H7 (cell line): Measurements from ENCODE around the gene HERPUD2. TPM values are rescaled to one million over a fixed set of nuclear protein-coding genes. Genes with fewer than 3 reads are reported as not detected.
"Not testable (repeated sequence)": the region's sequence is repeated elsewhere in the genome, so short reads cannot be mapped to it uniquely, and the experiment has no call there.

ENCODE experiments used
- DNase-seq: peaks from one replicate; pipeline ENCODE4 v3.0.0; 2012
- H3K27me3 ChIP-seq: 2 replicates; pipeline ENCODE4 v1.6.0; 2011; ENCODE audit warnings: mild to moderate bottlenecking, low read length; ENCODE audit not compliant: control insufficient read depth, insufficient read depth
- H3K36me3 ChIP-seq: replicated peaks from 2 replicates; pipeline ENCODE4 v1.5.1; 2011; ENCODE audit warnings: low read length; ENCODE audit not compliant: control insufficient read depth, insufficient read depth
- H3K4me3 ChIP-seq: 2 replicates; pipeline ENCODE4 v1.5.1; 2011; ENCODE audit warnings: low read depth, mild to moderate bottlenecking, control low read depth, low read length, moderate library complexity; ENCODE audit not compliant: insufficient read depth
- total RNA-seq: library from RNA; depleted of rRNA; stranded (reverse); fragments of >200 nt; shearing (Covaris generic); gene quantifications from 2 replicates; pipeline ENCODE4 v1.2.3, GENCODE V29; 2014

HERPUD2 gene
- total RNA-seq, 1 experiment from 2014 or later: 16.7 TPM

DNA sequence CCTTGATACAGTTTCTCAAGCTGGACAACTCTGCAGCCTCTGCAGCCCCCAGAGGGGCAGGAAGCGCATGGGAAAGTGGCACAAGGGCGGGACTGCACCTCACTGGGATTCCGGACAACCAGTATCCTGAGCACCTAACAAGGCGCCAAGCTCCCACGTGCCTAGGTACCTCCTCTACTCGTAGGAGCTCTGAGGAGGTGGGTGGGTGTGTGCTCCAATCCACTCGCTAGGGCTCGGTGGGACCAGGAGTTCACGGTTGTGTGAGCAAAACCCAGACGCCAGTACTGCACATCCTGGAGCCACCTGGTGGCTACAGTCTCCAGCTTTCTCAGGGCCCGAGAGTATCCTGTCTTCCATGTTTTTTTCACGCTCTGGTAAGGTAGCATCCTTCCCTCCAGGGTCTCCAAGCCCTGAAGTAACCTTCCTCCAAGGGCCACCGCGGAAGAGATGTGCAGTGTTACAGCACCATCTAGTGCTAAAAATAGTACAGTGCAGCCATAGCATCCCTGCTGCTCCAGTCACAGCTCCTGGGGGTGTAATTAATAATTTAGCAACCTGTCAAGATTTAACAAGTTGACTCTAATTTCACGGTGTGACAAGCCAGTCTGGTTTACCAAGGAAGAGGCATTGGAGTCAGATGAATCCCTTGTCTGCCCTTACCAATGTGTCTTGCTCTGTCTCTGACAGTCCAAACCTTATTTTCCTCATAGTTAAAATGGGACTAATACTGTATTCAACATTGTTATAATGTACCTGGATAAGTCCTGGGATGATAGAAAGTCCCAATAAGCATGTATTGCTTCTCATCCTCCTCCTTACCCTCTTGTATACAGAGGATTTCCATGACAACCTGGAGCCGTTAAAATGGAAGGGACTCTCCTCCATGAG is 70.4 kb downstream of the HERPUD2 start:
- DNase-seq: peak; percentile 49
- no peaks in the 10 kb centered on the region for H3K27me3 ChIP-seq
- H3K4me3 ChIP-seq: no peak overlapping the region
- H3K36me3 ChIP-seq: no peaks in the 10 kb centered on the region

DNA sequence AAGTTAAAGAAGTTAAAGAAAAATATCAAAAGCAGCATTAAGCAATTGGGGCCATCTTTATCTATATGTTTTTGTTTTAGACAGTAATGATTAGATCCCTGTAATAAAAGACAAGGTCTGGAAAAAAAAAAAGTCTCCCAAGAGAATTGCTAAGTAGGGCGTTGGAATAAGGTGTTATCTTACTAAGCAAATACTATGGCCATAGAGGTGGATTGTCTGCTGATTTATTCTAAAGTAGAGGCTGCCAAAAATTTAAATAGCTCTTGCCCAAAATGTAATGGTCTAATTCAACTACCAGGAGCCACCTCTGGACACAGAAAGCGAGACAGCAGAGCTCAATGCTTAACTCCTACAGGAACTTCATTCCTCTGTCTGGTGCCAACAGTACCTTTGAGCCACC is 71.6 kb downstream of the HERPUD2 start:
- no peaks in the 10 kb centered on the region for H3K27me3 ChIP-seq
- no peak for DNase-seq
- no peak overlapping the region for H3K4me3 ChIP-seq
- no peaks in the 10 kb centered on the region for H3K36me3 ChIP-seq

DNA sequence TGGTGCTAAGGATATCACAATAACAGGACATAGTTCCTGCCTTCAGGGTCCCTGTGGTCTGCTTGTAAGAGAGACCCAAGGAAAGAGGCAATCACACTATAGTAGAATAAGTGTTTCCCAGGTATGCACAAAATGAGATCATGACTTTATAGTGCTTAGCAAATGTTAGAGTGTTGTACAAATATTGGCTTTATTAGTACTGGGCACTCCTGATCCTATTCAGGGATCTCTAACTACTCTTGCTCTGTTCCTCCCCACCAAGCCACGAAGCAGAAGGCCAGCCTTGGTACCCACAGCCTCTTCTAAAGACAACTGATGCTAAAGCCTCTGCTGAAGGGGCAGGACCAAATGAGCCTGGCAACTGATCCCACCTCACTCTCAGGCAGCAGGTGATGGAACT is 75.1 kb downstream of the HERPUD2 start:
- no peak for DNase-seq
- Histone ChIP-seq H3K27me3 (no peaks in the 10 kb centered on the region), H3K36me3 (no peaks in the 10 kb centered on the region)

DNA sequence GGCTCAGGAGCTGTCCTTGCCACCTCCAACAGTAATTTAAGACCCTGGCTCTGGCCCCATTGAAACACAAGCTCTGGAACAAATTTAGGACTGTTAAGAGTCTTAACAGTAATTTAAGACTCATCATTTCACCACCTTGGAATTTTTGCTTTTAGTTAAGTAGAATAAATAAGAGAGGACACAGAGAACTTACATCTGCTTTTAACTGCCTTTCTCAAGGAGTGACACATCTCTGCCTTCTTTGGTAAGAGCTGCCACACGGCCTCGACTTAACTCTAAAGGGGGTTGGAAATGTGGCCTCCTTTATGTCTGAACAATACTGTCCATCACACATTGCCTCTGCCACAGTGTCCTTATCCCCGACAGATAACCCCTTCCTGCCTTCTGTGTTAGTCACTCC is 77.9 kb downstream of the HERPUD2 start:
- Histone ChIP-seq H3K27me3 (no peaks in the 10 kb centered on the region), H3K4me3 (no peak overlapping the region), H3K36me3 (no peaks in the 10 kb centered on the region)
- no peak for DNase-seq

More for the DNA sequence above, 75.1 kb downstream of the HERPUD2 start:
- H3K4me3 ChIP-seq: no peak overlapping the region

DNA sequence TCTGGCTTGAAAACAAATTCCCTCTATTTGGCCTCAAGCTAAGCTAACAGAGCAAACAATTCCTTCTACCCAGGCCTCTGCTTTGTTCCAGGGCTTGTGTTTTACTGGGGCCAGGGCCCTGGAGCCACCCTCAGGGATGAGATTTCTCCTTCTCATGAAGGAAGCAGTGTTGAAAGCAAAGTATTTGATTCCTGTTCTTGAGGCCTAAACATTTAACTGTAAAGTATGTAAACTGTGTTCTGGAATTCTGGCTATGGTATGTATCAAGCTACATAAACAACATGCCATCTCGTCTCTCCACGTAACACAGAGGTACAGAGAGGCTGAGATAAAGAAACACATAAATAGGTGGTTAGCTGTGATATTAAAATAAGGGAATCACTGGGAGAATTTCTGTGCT is 81.8 kb downstream of the HERPUD2 start:
- DNase-seq: no peak
- H3K4me3 ChIP-seq: no peak overlapping the region
- H3K36me3 ChIP-seq: no peaks in the 10 kb centered on the region

DNA sequence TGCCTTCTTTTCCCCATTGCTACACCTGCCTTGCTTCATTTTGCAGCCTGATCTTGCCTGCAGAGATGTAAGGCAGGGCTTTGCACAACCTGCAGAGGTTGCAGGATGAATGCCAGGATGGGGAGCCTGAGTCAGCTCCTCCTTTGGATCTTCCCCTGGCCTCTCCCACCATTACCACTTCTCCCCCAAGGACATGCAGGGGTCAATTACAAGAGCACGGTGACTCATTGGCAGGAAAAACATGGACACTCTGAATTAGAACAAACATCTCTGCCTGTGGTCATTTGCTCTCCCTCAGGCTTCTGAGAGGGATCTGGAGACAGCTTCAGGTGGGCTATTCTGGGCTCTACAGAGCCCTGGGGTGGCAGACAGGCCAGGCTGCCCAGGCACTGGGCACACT is 89.2 kb downstream of the HERPUD2 start:
- no peak for DNase-seq
- H3K4me3 ChIP-seq: no peak overlapping the region
- no peaks in the 10 kb centered on the region for H3K27me3 ChIP-seq
- no peaks in the 10 kb centered on the region for H3K36me3 ChIP-seq

More for the DNA sequence above, 81.8 kb downstream of the HERPUD2 start:
- H3K27me3 ChIP-seq: no peaks in the 10 kb centered on the region

DNA sequence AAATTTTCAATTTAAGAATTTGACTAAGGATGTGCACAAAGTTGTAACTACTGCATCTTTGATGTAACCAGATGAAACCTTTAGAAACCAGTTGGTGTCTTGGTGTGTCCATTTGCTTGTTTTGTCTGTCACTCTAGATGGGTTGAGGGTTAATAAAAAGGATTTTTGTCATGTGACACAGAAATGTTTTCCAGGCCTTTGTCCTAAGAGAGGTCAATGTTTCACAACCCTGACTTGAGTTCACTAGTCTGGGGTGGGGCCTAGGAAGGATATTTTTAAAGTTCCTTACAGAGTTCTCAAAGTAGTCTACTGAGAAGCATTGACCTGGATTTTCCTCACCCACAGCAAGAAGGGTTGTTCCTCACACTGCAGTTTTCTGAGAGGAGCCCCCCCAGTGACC is 90.3 kb downstream of the HERPUD2 start:
- no peak overlapping the region for H3K4me3 ChIP-seq
- H3K36me3 ChIP-seq: no peaks in the 10 kb centered on the region
- no peak for DNase-seq
- H3K27me3 ChIP-seq: no peaks in the 10 kb centered on the region

DNA sequence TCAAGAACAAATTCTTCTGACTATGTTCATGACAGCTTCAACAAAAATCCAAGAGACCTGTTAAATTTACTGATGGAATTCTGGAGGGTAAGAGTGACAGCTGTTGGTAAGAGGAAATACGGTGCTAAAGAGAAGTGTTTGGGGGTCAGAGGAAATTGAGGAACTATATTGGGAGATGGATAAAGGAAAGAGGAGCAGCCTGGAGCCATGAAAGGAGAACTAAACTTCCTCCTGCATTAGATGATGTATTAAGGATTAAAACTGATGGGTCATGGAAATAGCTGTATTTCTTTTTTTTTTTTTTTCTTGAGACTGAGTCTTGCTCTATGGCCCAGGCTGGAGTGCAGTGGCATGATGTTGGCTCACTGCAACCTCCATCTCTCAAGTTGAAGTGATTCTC is 95.3 kb downstream of the HERPUD2 start:
- Histone ChIP-seq H3K4me3 (no peak overlapping the region), H3K27me3 (no peaks in the 10 kb centered on the region), H3K36me3 (no peaks in the 10 kb centered on the region)
- DNase-seq: no peak

DNA sequence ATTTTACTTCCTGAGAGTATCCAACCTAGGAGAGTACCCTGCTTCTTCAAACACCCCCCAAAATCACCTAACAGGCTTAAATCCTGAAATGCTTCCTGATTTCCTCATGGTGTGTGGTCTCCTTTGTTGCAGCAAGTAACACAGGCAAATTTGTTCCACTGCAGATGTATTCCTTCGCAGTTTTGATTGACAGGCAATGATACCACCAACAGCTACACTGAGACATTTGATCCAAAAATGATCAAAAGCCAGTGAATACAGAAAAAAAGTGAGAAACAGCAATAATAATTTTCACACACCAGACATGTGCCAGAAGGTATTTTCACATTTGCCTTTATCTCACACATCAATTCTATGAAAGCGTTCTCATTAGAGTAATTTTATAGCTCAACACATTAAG is 95.9 kb downstream of the HERPUD2 start:
- no peak for DNase-seq
- Histone ChIP-seq H3K4me3 (no peak overlapping the region), H3K27me3 (no peaks in the 10 kb centered on the region), H3K36me3 (no peaks in the 10 kb centered on the region)

DNA sequence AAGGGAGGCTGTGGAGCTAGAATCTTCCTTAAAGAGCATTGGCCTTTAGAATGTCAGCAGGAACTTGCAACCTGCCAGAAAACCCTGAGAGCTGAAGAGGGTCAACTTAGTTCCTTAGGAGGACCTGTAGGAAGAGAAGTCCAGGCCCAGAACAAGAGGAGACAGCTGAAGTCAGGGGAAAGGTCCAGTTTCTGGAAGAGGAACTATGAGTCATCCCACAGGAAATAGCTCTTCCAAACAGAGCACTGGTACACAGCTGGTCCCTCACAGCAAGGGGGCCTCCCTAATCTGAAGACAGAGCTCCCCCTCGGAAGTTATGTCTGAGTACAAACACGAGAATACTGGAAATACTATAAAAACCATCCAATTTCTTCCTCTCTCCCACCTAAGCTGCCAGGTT is 98.9 kb downstream of the HERPUD2 start:
- DNase-seq: no peak
- H3K4me3 ChIP-seq: no peak overlapping the region
- H3K27me3 ChIP-seq: no peaks in the 10 kb centered on the region
- H3K36me3 ChIP-seq: no peaks in the 10 kb centered on the region

DNA sequence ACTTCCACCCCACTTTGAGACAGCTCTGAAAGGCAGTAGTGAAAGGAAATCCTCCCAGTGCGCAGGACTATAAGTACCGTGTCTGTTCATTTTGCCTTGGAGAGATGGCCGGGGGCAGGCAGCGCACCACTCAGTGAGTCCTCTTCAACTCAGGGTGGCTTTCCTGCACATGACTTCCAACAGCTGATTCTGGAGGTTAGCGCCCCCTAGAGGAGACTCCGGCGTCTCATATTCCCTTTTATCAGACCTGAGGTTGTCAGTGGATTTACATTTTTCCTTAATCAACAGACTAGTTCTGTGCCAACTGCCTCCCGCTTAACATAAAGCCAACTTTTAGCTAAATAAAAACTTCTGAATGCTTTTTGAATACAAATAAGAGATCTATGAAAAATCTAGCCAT is 101.0 kb downstream of the HERPUD2 start:
- DNase-seq: peak; percentile 73
- no peak overlapping the region for H3K4me3 ChIP-seq
- no peaks in the 10 kb centered on the region for H3K27me3 ChIP-seq
- no peaks in the 10 kb centered on the region for H3K36me3 ChIP-seq

DNA sequence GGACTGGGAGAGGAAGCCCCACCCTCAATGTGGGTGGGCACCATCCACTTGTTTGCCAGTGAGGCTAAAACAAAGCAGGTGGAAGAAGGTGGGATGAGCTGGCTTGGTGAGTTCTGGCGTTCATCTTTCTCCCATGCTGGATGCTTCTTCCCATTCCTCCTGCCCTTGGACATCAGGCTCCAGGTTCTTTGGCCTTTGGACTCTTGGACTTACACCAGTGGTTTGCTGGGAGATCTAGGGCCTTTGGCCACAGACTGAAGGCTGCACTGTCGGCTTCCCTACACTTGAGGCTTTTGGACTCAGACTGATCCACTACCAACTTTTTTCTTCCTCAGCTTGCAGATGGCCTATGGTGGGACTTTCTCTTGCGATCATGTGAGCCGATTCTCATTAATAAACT is 106.3 kb downstream of the HERPUD2 start:
- Histone ChIP-seq H3K27me3 (no peaks in the 10 kb centered on the region), H3K4me3 (no peak overlapping the region), H3K36me3 (no peaks in the 10 kb centered on the region)
- no peak for DNase-seq

DNA sequence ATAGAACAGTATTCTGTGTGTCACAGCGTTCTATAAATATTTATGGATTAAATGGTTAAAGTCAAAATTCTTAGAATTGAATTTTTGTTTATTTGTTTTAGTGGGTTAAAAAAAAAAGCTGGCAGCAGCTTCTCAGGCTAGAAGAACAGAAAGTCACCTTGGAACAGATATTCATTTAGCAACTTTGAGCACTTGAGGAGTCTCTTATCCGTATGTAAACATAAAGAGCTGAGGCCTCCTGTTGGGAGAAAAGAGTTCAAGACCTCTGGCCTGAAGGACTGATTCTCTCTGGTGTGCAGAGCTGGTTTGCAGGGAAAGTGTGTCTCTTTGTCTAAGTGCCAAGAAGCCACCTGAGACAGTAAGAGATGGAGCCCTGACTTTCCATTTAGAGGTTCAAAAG is 109.9 kb downstream of the HERPUD2 start:
- Histone ChIP-seq H3K36me3 (no peaks in the 10 kb centered on the region), H3K4me3 (no peak overlapping the region), H3K27me3 (no peaks in the 10 kb centered on the region)
- no peak for DNase-seq

DNA sequence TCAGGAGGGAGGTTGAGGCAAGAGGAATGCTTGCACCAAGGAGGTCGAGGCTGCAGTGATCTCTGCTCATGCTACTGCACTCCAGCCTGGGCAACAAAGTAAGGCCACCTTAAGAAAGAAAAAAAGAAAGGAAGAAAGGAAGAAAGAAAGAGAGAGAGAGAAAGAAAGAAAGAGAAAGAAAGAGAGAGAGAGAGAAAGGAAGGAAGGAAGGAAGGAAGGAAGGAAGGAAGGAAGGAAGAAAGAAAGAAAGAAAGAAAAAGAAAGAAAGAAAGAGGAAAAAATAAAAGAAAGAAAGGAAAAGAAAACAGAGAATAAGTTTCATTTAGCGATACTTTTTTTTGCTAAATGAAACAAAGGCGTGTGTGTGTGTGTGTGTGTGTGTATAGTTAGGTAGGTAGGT is 110.4 kb downstream of the HERPUD2 start:
- H3K27me3 ChIP-seq, DNase-seq, H3K4me3 ChIP-seq, H3K36me3 ChIP-seq: not testable (repeated sequence)
